ENCODE measurements around the gene SHC2.

DNA sequence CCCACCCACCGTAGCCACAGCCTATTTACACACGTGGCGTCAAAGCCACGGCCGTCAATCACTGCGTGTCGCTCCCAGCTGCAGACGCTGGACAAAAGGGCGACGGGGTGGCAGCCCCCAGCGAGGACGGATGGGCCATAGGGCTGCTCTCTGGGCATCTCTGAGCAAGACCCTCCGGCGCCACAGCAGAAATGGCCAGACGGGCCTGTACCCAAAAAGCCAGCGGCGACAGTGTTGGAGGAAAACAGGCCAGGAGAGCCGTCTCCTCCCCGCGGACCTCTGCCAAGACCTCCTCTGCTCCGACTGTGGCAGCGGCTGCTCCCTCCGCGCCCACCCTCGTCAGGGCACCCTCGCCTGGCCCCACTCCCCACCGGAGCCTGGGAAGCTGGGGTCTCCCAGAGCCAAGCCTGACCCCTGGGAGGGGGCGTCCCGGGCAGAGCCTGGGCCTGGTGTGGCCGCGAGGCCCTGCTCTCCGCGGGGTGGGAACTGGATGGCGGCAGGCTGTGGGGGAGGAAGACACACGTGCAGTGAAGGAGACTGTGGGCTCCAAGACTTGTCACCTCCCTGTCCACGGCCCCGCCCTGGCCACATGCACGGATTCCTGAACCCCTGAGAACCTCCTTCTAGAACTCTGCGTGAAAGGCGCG lies 54.6 kb downstream of the SHC2 start:
- TF ChIP-seq POLR2A (IDR thresholded peaks at IDR 0.05) (no peak), POLR2AphosphoS5 (IDR thresholded peaks at IDR 0.05) (no peak)
- TF ChIP-seq, protein P1, sequence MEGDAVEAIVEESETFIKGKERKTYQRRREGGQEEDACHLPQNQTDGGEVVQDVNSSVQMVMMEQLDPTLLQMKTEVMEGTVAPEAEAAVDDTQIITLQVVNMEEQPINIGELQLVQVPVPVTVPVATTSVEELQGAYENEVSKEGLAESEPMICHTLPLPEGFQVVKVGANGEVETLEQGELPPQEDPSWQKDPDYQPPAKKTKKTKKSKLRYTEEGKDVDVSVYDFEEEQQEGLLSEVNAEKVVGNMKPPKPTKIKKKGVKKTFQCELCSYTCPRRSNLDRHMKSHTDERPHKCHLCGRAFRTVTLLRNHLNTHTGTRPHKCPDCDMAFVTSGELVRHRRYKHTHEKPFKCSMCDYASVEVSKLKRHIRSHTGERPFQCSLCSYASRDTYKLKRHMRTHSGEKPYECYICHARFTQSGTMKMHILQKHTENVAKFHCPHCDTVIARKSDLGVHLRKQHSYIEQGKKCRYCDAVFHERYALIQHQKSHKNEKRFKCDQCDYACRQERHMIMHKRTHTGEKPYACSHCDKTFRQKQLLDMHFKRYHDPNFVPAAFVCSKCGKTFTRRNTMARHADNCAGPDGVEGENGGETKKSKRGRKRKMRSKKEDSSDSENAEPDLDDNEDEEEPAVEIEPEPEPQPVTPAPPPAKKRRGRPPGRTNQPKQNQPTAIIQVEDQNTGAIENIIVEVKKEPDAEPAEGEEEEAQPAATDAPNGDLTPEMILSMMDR (IDR thresholded peaks at IDR 0.05): no peak
